HT-29 (cell line): ENCODE results near the gene MED13L. TPM values are rescaled to one million over a fixed set of nuclear protein-coding genes. Genes with fewer than 3 reads are reported as not detected.

Experiments
- DNase-seq: peaks from one replicate; pipeline ENCODE4 v3.0.0-alpha.2; 2015; ENCODE audit warnings: low spot score
- total RNA-seq: library from RNA; depleted of rRNA; stranded (reverse); fragments of >200 nt; shearing (Covaris generic); gene quantifications from 2 replicates; pipeline ENCODE4 v1.2.3, GENCODE V29; 2014

Gene MED13L
- total RNA-seq, 1 experiment from 2014 or later: 23.8 TPM

GRCh38 chr12:116213885-116214527 is 63.5 kb downstream of the MED13L start:
- no peak for DNase-seq

- no peak for DNase-seq
Observed at GRCh38 chr12:116213014-116213413, 64.5 kb downstream of the MED13L start.

GRCh38 chr12:116210762-116211161 is 66.7 kb downstream of the MED13L start:
- no peak for DNase-seq

GRCh38 chr12:116210131-116210530 is 67.4 kb downstream of the MED13L start:
- no peak for DNase-seq

GRCh38 chr12:116209503-116209902 is 68.0 kb downstream of the MED13L start:
- DNase-seq: no peak

DNA sequence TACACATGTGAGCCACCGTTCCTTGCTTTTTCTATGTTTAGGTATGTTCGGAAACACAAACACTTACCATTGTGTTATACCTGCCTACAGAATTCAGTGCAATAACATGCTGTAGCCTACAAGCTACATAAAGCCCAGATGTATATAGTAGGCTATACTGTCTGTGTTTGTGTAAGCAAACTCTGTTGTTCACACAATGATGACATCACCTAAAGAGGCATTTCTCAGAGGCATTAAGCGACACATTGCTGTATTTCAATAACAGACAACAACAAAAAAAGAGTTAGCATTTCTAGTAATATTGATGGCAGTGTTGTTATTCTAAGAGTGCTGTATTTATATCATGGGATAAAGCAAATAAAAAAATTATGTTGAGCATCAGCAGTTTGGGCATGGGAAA is 70.2 kb downstream of the MED13L start:
- DNase-seq: no peak

DNA sequence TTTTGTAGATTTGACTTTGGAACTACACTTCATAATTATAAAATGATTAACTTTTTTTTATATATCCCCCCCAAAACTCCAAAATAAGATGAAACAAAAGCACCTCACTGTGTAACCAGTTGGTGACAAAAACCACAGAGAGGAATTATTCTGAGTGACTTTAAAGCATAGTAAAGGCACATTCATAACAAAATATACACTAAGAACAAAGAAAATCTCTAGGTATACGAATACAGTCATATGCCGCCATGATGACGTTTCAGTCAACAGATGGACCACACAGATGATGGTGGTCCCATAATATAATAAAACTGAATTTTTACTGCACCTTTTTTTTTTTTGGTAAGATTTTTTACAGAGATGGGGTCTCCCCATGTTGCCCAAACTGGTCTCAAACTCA is 70.7 kb downstream of the MED13L start:
- no peak for DNase-seq

DNA sequence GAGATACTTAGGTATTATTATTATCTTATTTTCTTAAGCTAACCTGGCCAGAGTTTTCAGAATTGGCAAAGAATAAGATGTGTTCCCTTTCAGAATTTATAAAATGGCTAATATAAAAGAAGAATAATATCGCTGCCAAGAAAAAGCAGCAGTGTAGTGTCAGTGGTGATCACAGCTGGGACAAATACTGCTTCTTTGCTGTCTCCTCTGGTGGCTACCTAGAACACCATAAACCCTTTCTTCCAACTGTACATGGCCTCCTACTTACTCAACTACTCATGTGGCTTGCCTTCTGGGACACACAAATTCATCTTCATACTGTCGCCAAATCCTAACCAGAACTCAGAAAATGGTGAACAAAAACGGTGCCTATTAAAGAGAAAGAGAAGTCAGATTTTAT is 72.7 kb downstream of the MED13L start:
- DNase-seq: no peak

- DNase-seq: no peak
Observed at GRCh38 chr12:116204169-116204568, 73.3 kb downstream of the MED13L start.

- DNase-seq: no peak
Observed at GRCh38 chr12:116202940-116203339, 74.6 kb downstream of the MED13L start.

GRCh38 chr12:116202433-116202832 is 75.1 kb downstream of the MED13L start:
- DNase-seq: no peak

- DNase-seq: no peak
Observed at GRCh38 chr12:116201908-116202307, 75.6 kb downstream of the MED13L start.

DNA sequence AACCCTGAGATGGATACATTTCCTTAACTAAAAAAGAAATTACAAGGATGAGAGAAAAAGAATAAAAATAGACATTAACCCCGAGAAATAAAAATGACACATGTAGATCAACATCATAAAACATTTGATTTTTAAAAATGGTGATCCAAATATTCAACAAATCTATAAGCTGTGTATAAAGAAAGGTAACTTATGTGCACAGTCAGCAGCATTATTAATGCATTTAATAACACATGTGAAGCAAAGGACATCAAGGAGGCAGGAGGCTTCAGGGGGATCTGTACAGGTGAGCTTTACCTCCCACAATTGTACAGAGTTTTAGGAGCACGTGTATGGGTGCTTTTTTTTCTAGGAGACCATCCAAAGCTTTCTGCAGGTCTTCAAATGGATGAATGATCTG is 76.1 kb downstream of the MED13L start:
- DNase-seq: no peak

GRCh38 chr12:116200812-116201211 is 76.7 kb downstream of the MED13L start:
- DNase-seq: no peak

GRCh38 chr12:116199160-116199706 is 78.3 kb downstream of the MED13L start:
- no peak for DNase-seq

GRCh38 chr12:116196752-116197718 is 80.5 kb downstream of the MED13L start:
- no peak for DNase-seq

GRCh38 chr12:116196226-116196625 is 81.3 kb downstream of the MED13L start:
- no peak for DNase-seq

DNA sequence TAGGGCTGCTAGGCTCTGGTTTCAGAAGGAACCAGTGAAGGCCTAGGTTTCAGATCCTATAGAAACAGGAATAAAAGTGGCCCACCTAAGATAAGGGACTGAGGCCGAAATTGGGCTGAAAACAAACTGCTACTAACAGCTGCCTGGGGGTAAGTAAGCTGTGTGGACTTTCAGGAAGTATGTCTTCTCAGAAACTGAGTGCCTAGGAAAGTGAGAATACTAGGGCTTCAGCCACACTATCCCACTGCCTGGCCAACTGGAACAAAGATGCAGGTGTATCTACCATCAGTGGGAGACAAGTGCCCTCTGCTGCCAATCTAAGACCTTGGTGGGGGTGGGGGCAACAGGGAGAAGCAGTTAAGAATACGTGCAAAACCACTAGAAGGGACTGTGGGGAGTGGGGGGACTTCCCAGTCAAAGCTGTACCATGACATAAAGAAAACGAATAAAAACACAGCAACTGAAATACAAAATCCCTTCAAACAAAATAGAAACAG is 82.5 kb downstream of the MED13L start:
- no peak for DNase-seq

DNA sequence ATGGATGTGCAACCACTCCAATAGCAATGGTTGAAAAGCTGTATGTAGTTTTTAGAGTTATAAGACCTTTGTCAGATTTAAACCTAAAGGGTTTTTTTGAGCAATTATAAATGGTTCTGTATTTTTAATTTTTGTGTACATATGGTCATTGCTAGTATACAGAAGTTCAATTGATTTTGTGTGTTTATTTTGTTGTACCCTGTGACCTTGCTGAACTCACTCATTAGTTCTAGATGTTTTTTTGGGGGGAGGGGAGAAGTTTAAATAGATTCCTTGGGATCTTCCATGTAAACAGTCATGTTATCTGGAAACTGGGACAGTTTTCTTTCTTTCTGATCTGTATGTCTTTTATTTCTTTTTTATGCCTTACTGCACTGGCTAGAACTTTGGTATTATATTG is 87.8 kb downstream of the MED13L start:
- DNase-seq: no peak

GRCh38 chr12:116188581-116188980 is 88.9 kb downstream of the MED13L start:
- no peak for DNase-seq

- no peak for DNase-seq
Observed at GRCh38 chr12:116187151-116187511, 90.4 kb downstream of the MED13L start.

- DNase-seq: no peak
Observed at GRCh38 chr12:116186482-116187150, 90.9 kb downstream of the MED13L start.
